Measurements from ENCODE around the gene EYA2. TPM values are rescaled to one million over a fixed set of nuclear protein-coding genes. Genes with fewer than 3 reads are reported as not detected.

The EYA2 gene
- total RNA-seq, 1 experiment from 2014 or later: 0.33 TPM

DNA sequence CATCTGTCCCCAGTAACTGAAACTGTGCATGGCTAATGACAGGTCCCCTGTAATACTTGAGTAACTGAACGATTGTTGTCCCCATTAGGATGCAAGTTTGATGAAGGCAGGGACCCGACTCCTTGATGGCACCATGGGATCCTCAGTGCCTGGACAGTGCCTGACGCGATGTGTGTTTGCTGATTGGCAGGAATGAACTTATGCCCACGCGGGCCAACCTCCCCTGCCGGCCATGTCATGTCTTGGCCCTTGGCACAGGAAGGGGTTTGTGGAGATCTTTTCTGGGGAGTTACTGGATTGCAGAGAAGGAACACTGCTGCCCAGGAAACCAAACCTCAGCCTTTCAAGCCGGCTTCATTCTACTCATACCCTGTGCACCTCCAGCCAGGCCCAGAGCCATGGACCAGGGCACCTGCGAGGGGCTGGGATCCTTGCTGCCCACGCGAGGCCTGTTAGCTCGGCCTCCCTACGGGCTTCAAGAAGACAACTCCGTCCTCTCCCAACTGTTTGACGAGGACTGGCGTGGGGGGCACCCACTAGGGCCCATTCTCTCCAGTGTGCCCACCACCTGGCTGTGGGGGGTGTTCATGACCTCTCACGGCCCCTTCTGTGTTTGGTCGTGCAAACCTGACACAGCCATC is 314.0 kb downstream of the EYA2 start:
- H3K36me3 ChIP-seq (ENCODE audit: low read depth, low read length): peaks cover 16% of the 10 kb centered on the region; the same call in 1 of the 2 replicates
- no peaks in the 10 kb centered on the region for H3K9me2 ChIP-seq (replicated peaks; ENCODE audit: low read length)
- intact Hi-C loops (cut with micrococcal nuclease): no loop called here
- ATAC-seq (no peak), DNase-seq (no peak)
- peaks cover 7% of the 10 kb centered on the region for H3F3A ChIP-seq (ENCODE audit: low read length, unreplicated experiment)
- TF ChIP-seq EZH2 (IDR thresholded peaks at IDR 0.05; ENCODE audit: low read length, unreplicated experiment) (no peak), EZH2phosphoT487 (IDR thresholded peaks at IDR 0.05; ENCODE audit: borderline replicate concordance, low read length) (no peak)
- TF ChIP-seq, protein P1, sequence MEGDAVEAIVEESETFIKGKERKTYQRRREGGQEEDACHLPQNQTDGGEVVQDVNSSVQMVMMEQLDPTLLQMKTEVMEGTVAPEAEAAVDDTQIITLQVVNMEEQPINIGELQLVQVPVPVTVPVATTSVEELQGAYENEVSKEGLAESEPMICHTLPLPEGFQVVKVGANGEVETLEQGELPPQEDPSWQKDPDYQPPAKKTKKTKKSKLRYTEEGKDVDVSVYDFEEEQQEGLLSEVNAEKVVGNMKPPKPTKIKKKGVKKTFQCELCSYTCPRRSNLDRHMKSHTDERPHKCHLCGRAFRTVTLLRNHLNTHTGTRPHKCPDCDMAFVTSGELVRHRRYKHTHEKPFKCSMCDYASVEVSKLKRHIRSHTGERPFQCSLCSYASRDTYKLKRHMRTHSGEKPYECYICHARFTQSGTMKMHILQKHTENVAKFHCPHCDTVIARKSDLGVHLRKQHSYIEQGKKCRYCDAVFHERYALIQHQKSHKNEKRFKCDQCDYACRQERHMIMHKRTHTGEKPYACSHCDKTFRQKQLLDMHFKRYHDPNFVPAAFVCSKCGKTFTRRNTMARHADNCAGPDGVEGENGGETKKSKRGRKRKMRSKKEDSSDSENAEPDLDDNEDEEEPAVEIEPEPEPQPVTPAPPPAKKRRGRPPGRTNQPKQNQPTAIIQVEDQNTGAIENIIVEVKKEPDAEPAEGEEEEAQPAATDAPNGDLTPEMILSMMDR (conservative IDR thresholded peaks at IDR 0.05; ENCODE audit: low read depth, low read length): no peak
- H4K20me1 ChIP-seq (ENCODE audit: low read length): no peaks in the 10 kb centered on the region
- H3K4me1 ChIP-seq (ENCODE audit: insufficient read depth, low read length): peaks cover 27% of the 10 kb centered on the region
- CTCF ChIA-PET: no interaction called here
- no peaks in the 10 kb centered on the region for H3K79me2 ChIP-seq (ENCODE audit: low read length)
- BruUV-seq (replicated peaks): no TSS peak
- no peak overlapping the region for H3K27ac ChIP-seq (ENCODE audit: low read length)
- no peaks in the 10 kb centered on the region for H3K9me3 ChIP-seq (ENCODE audit: low read length)
- POLR2A ChIA-PET (ENCODE audit: unreplicated experiment): interaction anchor here (0.8 kb wide), 1 partner anchor 212 kb away, joined by 3 read pairs; no protein-coding TSS in a partner anchor
- H2AFZ ChIP-seq (ENCODE audit: low read length): no peak overlapping the region
- H3K4me2 ChIP-seq (ENCODE audit: low read length): no peak overlapping the region
- no peak overlapping the region for H3K4me3 ChIP-seq (ENCODE audit: low read length)
- no peak overlapping the region for H3K9ac ChIP-seq (ENCODE audit: low read length)
- H3K27me3 ChIP-seq (ENCODE audit: low read length): no peaks in the 10 kb centered on the region

DNA sequence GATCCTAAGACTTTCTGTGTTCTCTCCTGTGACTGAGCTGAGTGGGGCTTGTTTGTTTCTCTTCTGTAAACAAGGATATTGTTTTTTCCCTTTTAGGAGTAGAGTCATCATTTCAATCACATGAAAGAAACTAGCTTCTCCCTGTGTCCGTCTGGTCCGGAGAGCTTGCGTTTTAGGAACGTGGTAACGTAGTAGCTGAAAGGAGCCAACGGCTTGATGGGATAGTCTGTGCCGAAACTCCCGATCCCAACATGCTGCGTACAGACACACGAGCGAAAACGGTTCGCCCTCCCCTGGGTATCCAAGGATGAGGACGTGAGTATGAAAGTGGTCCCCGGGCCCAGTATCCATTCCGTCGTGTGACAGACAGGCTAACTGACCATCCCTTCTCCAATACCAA is 315.3 kb downstream of the EYA2 start:
- Histone ChIP-seq H3K9me3 (ENCODE audit: low read length) (no peaks in the 10 kb centered on the region), H3F3A (ENCODE audit: low read length, unreplicated experiment) (peaks cover 3% of the 10 kb centered on the region), H3K4me1 (ENCODE audit: insufficient read depth, low read length) (peaks cover 15% of the 10 kb centered on the region), H3K79me2 (ENCODE audit: low read length) (no peaks in the 10 kb centered on the region), H3K4me3 (ENCODE audit: low read length) (no peak overlapping the region), H3K9me2 (replicated peaks; ENCODE audit: low read length) (no peaks in the 10 kb centered on the region), H3K9ac (ENCODE audit: low read length) (no peak overlapping the region), H3K36me3 (ENCODE audit: low read depth, low read length) (peaks cover 16% of the 10 kb centered on the region; the same call in 1 of the 2 replicates), H3K27ac (ENCODE audit: low read length) (no peak overlapping the region), H4K20me1 (ENCODE audit: low read length) (no peaks in the 10 kb centered on the region), H3K27me3 (ENCODE audit: low read length) (no peaks in the 10 kb centered on the region), H3K4me2 (ENCODE audit: low read length) (no peak overlapping the region), H2AFZ (ENCODE audit: low read length) (no peak overlapping the region)
- no peak for TF ChIP-seq EZH2 (IDR thresholded peaks at IDR 0.05; ENCODE audit: low read length, unreplicated experiment)
- no peak for TF ChIP-seq EZH2phosphoT487 (IDR thresholded peaks at IDR 0.05; ENCODE audit: borderline replicate concordance, low read length)
- TF ChIP-seq, protein P1 (conservative IDR thresholded peaks at IDR 0.05; ENCODE audit: low read depth, low read length): no peak
- no peak for DNase-seq
- ChIA-PET POLR2A (ENCODE audit: unreplicated experiment) (no interaction called here), CTCF (no interaction called here)
- intact Hi-C loops (cut with micrococcal nuclease): no loop called here
- no peak for ATAC-seq
- TSS peak; percentile 24 for BruUV-seq (replicated peaks)

GRCh38 chr20:47210470-47210869 is 315.8 kb downstream of the EYA2 start:
- DNase-seq (no peak), ATAC-seq (no peak)
- intact Hi-C loops (cut with micrococcal nuclease): no loop called here
- no peaks in the 10 kb centered on the region for H3K9me3 ChIP-seq (ENCODE audit: low read length)
- no peaks in the 10 kb centered on the region for H3K9me2 ChIP-seq (replicated peaks; ENCODE audit: low read length)
- no peak overlapping the region for H2AFZ ChIP-seq (ENCODE audit: low read length)
- no peak overlapping the region for H3K4me3 ChIP-seq (ENCODE audit: low read length)
- H3K9ac ChIP-seq (ENCODE audit: low read length): no peak overlapping the region
- H3K4me1 ChIP-seq (ENCODE audit: insufficient read depth, low read length): peaks cover 10% of the 10 kb centered on the region
- H3K27ac ChIP-seq (ENCODE audit: low read length): no peak overlapping the region
- H3K79me2 ChIP-seq (ENCODE audit: low read length): no peaks in the 10 kb centered on the region
- H3K36me3 ChIP-seq (ENCODE audit: low read depth, low read length): peaks cover 16% of the 10 kb centered on the region; the same call in 1 of the 2 replicates
- TF ChIP-seq EZH2 (IDR thresholded peaks at IDR 0.05; ENCODE audit: low read length, unreplicated experiment): no peak
- TF ChIP-seq, protein P1 (conservative IDR thresholded peaks at IDR 0.05; ENCODE audit: low read depth, low read length): no peak
- H3K4me2 ChIP-seq (ENCODE audit: low read length): no peak overlapping the region
- ChIA-PET CTCF (no interaction called here), POLR2A (ENCODE audit: unreplicated experiment) (no interaction called here)
- no peaks in the 10 kb centered on the region for H3F3A ChIP-seq (ENCODE audit: low read length, unreplicated experiment)
- no peaks in the 10 kb centered on the region for H4K20me1 ChIP-seq (ENCODE audit: low read length)
- BruUV-seq (replicated peaks): no TSS peak
- H3K27me3 ChIP-seq (ENCODE audit: low read length): no peaks in the 10 kb centered on the region
